NCI-H748 (cell line): ENCODE measurements around the gene STK32B.

ENCODE experiments used
- DNase-seq: peaks from one replicate; lab custom pipeline; 2025; ENCODE audit not compliant: unreplicated experiment; lab: John Stamatoyannopoulos, UW

The STK32B gene

GRCh38 chr4:5338531-5338930, 287.3 kb downstream of the STK32B start:
- DNase-seq, result no peak

- no peak for DNase-seq
Observed at GRCh38 chr4:5340991-5341451, 289.7 kb downstream of the STK32B start.

DNA sequence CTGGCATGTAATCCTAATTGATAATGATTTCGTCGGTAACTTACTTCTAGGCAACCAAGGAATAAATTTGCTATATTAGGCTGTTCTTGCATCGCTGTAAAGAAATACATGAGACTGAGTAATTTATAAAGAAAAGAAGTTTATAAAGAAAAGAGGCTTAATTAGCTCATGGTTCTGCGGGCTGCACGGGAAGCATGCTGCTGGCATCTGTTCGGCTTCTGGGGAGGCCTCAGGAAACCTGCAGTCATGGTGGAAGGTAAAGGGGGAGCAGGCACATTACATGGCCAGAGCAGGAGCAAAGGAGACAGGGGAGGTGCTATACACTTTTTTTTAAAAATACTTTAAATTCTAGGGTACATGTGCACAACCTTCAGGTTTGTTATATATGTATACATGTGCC, 290.2 kb downstream of the STK32B start:
- DNase-seq, result no peak

DNA sequence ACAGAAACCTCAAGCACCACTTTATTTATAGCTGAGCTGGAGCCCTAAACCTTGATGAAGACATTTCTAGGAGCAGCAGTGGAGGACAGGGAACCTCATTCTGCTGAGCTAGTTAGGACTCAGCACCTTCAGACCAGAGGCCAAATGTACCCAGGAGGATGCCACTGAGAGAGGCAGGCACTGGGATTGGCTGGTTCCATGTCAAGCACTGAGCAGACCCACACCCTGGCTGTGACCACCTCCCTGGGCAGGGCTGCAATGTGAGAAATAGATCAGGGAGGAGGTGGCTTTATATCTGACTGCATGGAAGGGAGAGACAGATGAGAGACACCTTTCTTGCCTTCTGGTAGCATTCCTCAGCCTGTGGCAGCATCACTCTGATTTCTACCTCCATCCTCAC, 304.6 kb downstream of the STK32B start:
- DNase-seq, result no peak

GRCh38 chr4:5357870-5358269, 306.6 kb downstream of the STK32B start:
- no peak for DNase-seq

DNA sequence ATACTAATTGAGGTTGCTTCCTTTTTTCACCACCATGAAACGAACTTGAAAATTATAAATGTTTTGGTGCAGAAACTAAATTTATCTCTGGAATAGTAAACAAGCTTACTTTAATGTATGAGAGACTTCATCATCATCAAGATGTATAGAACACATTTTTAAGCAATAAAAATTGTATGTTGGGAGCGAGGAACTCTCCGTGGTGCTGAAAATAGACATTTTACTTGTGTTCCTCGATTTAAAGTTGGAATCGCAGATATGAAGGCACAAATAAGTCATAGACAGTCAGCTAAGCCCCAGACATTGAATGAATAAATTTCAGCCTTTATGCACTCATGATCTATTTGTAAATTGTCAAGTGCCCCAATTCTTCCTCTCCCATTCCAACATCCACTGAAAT, 310.7 kb downstream of the STK32B start:
- DNase-seq, result no peak

- no peak for DNase-seq
Observed at GRCh38 chr4:5364406-5364805, 313.1 kb downstream of the STK32B start.

DNA sequence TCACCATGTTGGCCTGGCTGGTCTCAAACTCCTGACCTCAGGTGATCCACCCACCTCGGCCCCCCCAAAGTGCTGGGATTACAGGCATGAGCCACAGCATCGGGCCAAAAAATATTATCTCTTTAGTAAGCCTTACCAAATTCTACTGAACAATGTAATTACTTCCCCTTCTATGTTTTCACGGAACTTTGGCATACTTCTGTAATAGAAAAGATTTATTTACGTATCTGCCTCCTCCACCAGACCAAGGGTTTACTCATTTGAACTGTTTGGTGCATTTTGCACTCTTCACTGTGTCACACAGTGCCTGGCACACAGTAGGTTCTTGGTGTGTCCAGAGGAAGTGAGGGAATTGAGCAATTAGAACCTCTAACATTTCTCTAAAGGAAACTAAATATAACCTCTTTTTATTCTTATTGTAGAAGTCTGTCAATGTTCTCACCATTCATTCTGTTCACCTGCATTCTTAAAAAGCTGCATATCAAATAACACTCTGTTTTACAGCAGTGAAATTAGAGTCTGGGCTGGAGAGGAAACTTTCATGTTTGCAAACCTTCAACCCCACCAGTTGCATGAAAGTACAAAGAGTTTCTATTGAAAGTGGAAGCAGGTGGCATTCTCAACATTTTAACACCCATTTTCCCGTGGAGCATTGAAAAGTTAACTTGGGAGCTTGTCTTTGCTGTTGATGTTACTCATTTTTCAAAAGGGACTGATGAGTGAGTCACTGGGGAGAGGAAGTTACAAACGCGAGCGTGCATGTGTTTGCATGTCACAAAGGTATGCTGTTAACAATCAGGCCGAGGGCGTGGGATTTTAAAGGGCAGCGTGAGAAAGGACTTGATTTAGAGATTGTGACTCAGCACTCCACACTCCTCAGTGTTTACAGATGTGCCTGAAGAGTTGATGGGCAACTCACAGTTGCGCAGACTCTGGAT, 314.1 kb downstream of the STK32B start:
- peak; percentile 30 for DNase-seq

GRCh38 chr4:5366009-5366386, 314.7 kb downstream of the STK32B start:
- DNase-seq, result no peak

DNA sequence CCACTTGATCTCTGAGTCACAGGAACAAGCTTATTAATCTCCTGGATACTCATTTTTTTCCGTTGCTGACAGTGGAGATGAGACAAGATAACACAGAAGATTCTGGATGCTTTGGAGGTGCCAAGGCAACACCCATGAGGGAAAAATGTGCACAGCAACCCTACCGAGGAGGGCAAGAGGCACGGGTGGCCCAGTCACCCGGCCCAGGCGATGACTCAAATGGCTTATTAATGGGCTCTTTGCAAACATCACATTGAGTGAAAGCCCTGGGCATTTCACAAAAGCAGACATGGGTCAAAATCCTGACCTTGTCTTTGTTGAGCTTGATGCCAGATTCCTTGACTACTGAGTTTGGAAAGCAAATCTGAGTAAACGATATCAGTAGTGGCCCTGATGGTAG, 315.1 kb downstream of the STK32B start:
- peak; percentile 7 for DNase-seq

DNA sequence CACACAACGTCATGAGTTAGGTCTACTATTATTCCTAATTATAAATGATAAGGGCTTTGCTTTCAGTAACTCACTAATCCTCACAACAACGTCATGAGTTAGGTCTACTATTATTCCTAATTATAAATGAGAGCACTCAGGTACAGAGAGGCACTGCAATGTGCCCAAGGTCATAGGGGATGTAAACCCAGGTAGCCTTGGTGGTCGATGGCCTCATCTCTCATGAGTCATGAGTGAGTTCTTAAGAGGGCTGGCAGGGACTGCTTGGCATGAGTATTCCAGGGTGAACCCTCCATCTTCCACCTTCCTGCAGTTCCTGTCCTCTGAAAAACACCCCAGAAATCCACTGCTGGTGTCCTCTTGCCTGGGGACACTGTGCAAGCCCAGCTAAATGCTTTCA, 317.1 kb downstream of the STK32B start:
- DNase-seq, result no peak

DNA sequence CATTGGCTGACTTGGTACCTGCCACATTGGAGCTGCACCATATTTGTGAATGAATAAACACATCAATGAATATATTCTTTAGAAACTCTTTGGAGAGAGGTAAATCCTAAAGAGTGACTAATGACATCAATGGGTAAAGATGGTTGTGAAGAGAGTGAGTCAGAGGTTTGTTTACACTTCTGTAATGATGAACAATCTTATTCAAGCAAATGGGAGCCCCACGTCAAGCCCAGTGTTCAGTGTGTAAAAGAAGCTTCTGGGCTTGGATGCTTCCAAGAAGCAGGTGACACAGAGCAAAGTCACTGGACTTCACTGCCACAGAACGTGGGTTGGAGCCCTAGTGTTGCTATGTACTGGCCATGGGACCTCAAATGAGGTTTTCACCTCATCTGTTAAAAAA, 319.0 kb downstream of the STK32B start:
- DNase-seq, result no peak

DNA sequence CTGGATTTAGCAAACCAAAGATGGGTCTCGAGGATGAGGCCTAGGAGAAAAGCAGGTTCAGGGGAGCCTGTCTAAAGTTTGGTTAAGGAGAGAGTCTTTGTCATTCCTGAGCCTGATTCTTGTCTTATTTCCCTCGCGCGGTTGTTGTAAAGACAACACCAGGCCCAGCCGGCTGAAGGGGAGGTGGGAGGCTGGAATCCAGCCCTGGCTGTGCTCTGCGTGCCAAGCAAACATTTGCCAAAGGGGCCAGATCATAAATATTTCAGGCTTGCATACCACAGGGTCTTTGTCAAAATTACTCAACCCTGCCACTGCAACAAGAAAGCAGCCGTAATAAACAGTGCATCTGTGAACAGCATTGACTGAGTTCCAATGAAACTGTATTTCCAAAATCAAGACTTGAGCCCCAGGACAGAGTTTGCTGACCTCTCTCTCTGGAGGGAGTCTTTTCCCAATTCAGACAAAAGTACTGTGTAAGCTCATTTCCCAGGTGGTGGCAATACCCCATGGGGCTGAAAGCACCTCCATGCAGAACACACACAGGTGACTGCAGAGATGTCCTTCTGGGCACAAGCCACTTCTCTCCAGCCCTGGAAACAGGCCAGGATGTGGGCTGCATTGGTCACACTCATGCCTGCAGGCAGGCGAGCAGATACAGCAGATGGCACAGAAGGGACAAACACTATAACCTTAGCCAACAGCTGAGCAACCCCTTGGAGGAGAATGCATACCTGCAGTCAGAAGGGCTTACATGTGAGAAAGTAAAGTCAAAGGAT, 320.3 kb downstream of the STK32B start:
- no peak for DNase-seq

GRCh38 chr4:5372198-5372597, 320.9 kb downstream of the STK32B start:
- no peak for DNase-seq

DNA sequence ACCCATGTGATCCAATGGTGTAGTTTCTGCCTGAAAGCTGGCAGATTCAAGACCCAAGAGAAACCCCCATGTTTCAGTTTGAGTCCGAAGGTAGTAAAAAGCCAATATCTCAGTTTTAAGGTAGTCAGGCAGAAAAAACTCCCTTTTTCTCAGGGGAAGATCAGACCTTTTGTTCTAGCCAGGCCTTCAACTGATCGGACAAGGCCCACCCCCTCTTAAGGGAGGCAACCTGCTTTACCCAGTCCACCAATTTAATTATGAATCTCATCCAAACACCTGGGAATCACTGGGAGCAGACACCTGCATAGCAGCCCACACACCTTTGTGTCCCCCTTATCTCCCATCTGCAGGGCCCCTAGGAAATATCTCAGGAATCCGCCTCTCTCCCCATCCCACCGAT, 322.0 kb downstream of the STK32B start:
- DNase-seq, result no peak

- no peak for DNase-seq
Observed at GRCh38 chr4:5374592-5374991, 323.3 kb downstream of the STK32B start.

DNA sequence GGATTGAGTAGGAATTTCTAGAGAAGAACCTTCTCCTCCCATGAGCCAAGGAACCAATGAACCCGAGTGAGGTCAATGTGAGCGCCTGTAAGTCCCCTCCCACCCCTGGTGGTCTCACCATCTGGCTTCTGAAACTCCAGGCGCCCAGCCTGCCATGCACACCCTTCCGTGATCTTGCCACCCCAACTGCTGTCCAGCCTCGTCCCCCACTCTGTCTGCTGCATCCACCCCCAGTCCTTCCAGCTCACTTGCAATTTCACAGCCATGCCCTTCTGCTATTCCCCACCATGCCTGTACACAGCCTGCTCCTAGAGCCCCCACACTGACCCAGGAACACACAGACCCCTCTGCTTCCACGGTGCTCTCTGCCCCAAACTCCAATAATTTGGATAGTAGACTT, 323.7 kb downstream of the STK32B start:
- no peak for DNase-seq

DNA sequence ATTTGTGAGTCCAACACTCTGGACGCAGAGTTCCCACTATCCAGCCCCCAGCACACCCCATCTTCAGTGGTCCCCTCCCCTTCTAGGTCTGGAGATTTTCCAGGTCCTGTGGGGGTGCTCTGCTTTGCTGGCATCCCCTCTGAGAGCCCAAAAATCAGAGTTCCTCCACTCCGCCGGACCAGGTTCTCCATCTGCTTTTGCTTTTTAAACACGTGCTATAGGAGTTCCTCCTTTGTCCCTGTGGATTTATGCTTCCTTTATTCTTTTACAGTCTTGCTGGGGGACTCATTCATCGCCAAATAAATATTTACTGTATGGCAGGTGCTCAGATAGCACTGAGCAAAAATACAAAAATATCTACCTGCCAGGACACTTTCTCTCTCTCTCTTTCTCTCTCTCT, 324.7 kb downstream of the STK32B start:
- DNase-seq, result peak; percentile 42

- DNase-seq, result peak; percentile 19
Observed at GRCh38 chr4:5378002-5378401, 326.7 kb downstream of the STK32B start.

GRCh38 chr4:5379895-5380294, 328.6 kb downstream of the STK32B start:
- DNase-seq, result no peak

GRCh38 chr4:5381961-5382441, 330.7 kb downstream of the STK32B start:
- no peak for DNase-seq
